Thyroid gland (tissue), 4 donors: ENCODE results near the gene KLHDC7B. TPM values are rescaled to one million over a fixed set of nuclear protein-coding genes. Genes with fewer than 3 reads are reported as not detected.

Source experiments
- DNase-seq, 2 donors: peaks; one replicate each; pipeline ENCODE4 v3.0.0-alpha.2; 2019
- H3K27ac ChIP-seq, 3 donors: fragments of 200-600 bp; sonication (generic); 1 replicate in 2 of 3; 2 replicates in 1 of 3; pipeline ENCODE4 v1.5.1; 2016 to 2019; ENCODE audit warnings: mild to moderate bottlenecking in 1 of 3, moderate library complexity in 1 of 3
- H3K27me3 ChIP-seq: fragments of 200-600 bp; sonication (generic); one replicate; pipeline ENCODE4 v1.5.1; 2019
- H3K36me3 ChIP-seq, 2 donors: fragments of 200-600 bp; sonication (generic); one replicate each; pipeline ENCODE4 v1.5.1; 2016 to 2019
- H3K4me1 ChIP-seq, 2 donors: fragments of 200-600 bp; sonication (generic); one replicate each; pipeline ENCODE4 v1.5.1; 2017 to 2019
- H3K4me3 ChIP-seq, 3 donors: fragments of 200-600 bp; sonication (generic); replicated peaks in 1 of 3; 1 replicate in 2 of 3; 2 replicates in 1 of 3; pipeline ENCODE4 v1.5.1; 2016; ENCODE audit warnings: mild to moderate bottlenecking in 1 of 3
- H3K9me3 ChIP-seq: fragments of 200-600 bp; sonication (generic); one replicate; pipeline ENCODE4 v1.5.1; 2017
- POLR2A ChIP-seq, 2 donors: fragments of 450-650 bp; IDR thresholded peaks; one replicate each; pipeline ENCODE4 v1.6.1; 2017; ENCODE audit warnings: antibody characterized with exemption in 2 of 2, mild to moderate bottlenecking in 2 of 2, moderate library complexity in 1 of 2
- WGBS, 2 donors: methylation state at CpG; one replicate each; pipeline ENCODE4 v1.1.5; 2017; 5-methylcytosine and 5-hydroxymethylcytosine counted together
- intact Hi-C: fragments of 100-400 bp; cut with DNase I; formaldehyde crosslinking; loops from one replicate; pipeline ENCODE4 v1.15.1; 2023
- total RNA-seq, 4 donors: library from RNA; depleted of rRNA; stranded (reverse); fragments of >200 nt; gene quantifications; one replicate each; pipeline ENCODE4 v1.2.3, GENCODE V29; 2016
- TF ChIP-seq, protein P1 (sequence below), 6 experiments: fragments of 200-600 bp in 3 of 6; fragments of 450-650 bp in 3 of 6; sonication (generic) in 3 of 6; IDR thresholded peaks; one replicate each; pipeline ENCODE4 v1.5.1; 2016 to 2019; ENCODE audit warnings: antibody characterized with exemption in 6 of 6, mild to moderate bottlenecking in 2 of 6, inconsistent platforms in 1 of 6, moderate library complexity in 1 of 6

Gene KLHDC7B
- total RNA-seq, 4 donors from 2014 or later, result 0.27 TPM; not detected in 3

DNA sequence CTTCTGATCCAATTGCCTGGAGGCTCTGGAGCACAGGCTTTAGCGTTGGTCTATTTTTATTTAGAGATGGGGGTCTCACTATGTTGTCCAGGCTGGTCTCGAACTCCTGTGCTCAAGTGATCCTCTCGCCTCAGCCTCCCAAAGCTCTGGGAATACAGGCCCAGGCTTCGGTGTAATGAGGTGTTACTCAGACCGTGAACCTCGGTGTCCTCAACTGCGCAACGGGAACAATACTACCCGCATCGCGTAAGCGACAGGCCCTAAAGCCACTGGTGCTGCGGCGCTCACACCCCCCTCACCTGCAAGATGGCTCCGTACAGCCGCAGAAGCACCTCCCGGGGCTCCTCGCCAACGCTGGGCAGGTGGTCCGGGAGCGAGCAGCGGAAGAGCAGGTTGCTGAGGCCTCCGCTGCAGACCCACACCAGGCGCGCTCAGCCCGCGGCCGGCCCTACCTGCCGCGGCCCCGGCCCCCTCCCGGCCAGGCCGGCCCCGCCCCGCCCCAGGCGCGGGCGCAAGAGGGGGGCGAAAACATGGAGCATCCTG lies 36.3 kb downstream of the KLHDC7B start:
- intact Hi-C loops, result loop anchor here (5.0 kb wide), 1 partner anchor 60 kb away; no protein-coding TSS in a partner anchor

DNA sequence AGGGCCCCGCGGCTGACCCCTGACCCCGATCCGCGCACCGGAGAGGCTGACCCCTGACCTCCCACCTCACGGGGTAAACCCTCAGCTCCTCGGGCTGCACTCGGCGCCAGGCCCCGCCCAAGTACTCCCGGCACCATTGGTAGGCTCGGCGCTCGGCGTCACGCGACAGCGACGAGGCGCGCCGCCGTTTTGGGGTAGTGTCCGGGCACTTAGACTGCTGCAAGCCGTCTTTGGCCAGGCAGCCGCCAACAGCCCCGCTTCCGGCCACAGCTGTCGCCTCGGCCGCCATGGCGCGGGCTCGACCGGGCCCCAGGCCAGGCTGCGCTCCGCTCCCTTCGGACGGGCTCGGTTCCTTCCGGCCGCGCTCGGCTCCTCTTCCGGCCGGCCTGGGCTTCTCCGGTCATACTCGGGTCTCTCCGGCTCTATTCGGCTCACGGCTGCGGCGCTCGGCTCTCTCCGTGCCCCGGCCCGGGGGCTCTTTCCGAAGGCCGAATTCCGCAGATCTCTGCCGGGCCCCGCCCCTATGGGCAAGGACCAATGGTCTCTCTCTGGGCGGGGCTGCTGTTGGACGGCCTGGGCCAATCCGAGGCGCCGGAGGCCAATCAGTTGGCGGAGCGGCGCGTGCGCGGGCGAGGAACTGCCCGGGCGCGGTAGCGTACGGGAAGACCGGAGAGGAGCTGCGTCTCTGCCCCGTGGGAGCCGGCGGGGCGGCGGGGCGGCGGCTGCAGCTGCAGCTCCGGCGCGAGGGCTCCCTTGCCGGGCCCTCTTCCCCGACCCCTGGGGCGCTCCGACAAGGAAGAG lies 37.0 kb downstream of the KLHDC7B start, which contains the start of gene CHKB:
TSS of gene CHKB (minus strand) at position 357 of the 801 bp plus-strand sequence. CDS start at position 289, 68 bp downstream.
- no peaks in the 10 kb centered on the region for H3K9me3 ChIP-seq
- H3K27ac ChIP-seq, result peak within 1 kb of the TSS; percentile 95 to 98 (median 96)
- peak; percentile 99 to 100 for DNase-seq
- TF ChIP-seq, protein P1, sequence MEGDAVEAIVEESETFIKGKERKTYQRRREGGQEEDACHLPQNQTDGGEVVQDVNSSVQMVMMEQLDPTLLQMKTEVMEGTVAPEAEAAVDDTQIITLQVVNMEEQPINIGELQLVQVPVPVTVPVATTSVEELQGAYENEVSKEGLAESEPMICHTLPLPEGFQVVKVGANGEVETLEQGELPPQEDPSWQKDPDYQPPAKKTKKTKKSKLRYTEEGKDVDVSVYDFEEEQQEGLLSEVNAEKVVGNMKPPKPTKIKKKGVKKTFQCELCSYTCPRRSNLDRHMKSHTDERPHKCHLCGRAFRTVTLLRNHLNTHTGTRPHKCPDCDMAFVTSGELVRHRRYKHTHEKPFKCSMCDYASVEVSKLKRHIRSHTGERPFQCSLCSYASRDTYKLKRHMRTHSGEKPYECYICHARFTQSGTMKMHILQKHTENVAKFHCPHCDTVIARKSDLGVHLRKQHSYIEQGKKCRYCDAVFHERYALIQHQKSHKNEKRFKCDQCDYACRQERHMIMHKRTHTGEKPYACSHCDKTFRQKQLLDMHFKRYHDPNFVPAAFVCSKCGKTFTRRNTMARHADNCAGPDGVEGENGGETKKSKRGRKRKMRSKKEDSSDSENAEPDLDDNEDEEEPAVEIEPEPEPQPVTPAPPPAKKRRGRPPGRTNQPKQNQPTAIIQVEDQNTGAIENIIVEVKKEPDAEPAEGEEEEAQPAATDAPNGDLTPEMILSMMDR (IDR thresholded peaks at IDR 0.05), result no peak
- peak; percentile 64 to 94 for TF ChIP-seq POLR2A (IDR thresholded peaks at IDR 0.05)
- H3K27me3 ChIP-seq, result no peaks in the 10 kb centered on the region
- intact Hi-C loops, result loop anchor here (5.0 kb wide), 1 partner anchor 60 kb away; no protein-coding TSS in a partner anchor
- H3K4me3 ChIP-seq, result peak within 1 kb of the TSS; percentile 75 to 95 (median 80)
- whole genome bisulfite sequencing, 2 donors, result 0 to 1% methylated on average over 29 to 40 of the region's 96 CpGs
- H3K4me1 ChIP-seq, result peaks cover 13 to 35% of the 10 kb centered on the region in 2 donors
- no peaks in the 10 kb centered on the region for H3K36me3 ChIP-seq

More for the DNA sequence above, 36.3 kb downstream of the KLHDC7B start:
- Histone ChIP-seq H3K4me3 (peak overlapping the region; percentile 75 to 95 (median 80)), H3K36me3 (no peaks in the 10 kb centered on the region), H3K9me3 (no peaks in the 10 kb centered on the region), H3K27ac (peak overlapping the region; percentile 95 to 98 (median 96)), H3K27me3 (no peaks in the 10 kb centered on the region), H3K4me1 (peaks cover 13 to 35% of the 10 kb centered on the region in 2 donors)
- DNase-seq, result no peak
- WGBS, 2 donors, result 20% methylated on average over 8 of the region's 39 CpGs; no CpG with 5 or more reads in 1 of the 2 donors
- TF ChIP-seq POLR2A (IDR thresholded peaks at IDR 0.05), result no peak

DNA sequence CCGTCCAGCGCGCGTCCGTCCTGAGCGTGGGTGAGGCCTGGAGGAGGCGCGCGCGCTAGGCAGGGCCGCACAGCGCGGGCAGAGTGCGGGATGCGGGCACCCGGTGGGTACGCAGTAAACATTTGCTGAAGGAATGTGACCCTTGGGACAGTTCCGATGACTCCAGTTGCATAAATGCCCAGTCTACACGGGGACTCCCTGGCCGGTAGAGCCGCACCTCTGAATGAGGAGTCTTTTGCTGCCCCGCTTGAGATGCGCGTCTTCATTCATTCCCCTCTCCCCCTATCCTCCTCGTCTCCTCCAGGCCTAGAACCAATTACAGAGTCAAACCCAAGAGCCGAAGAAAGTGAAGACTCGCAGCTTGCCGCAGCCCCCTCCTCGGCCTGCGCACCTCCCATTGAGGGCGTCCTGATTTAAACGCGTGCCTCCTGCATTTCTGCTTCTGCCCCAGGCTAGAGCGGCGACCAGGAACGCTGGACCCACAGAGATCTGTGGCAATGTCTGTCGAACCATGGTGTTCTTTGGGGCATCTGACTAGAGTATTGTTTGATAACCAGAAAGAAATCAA lies 37.7 kb downstream of the KLHDC7B start:
- Histone ChIP-seq H3K36me3 (no peaks in the 10 kb centered on the region), H3K4me1 (peaks cover 12 to 31% of the 10 kb centered on the region in 2 donors), H3K4me3 (peak overlapping the region; percentile 51 to 83 (median 80)), H3K9me3 (no peaks in the 10 kb centered on the region), H3K27me3 (no peaks in the 10 kb centered on the region), H3K27ac (peak overlapping the region in 2 of 3 donors; percentile 95 to 96)
- WGBS, 2 donors, result 16 to 23% methylated on average over 18 of the region's 37 CpGs
- no peak for DNase-seq
- intact Hi-C loops, result loop anchor here (5.0 kb wide), 1 partner anchor 61 kb away; no protein-coding TSS in a partner anchor
- TF ChIP-seq, protein P1 (IDR thresholded peaks at IDR 0.05), result no peak
- TF ChIP-seq POLR2A (IDR thresholded peaks at IDR 0.05), result no peak

DNA sequence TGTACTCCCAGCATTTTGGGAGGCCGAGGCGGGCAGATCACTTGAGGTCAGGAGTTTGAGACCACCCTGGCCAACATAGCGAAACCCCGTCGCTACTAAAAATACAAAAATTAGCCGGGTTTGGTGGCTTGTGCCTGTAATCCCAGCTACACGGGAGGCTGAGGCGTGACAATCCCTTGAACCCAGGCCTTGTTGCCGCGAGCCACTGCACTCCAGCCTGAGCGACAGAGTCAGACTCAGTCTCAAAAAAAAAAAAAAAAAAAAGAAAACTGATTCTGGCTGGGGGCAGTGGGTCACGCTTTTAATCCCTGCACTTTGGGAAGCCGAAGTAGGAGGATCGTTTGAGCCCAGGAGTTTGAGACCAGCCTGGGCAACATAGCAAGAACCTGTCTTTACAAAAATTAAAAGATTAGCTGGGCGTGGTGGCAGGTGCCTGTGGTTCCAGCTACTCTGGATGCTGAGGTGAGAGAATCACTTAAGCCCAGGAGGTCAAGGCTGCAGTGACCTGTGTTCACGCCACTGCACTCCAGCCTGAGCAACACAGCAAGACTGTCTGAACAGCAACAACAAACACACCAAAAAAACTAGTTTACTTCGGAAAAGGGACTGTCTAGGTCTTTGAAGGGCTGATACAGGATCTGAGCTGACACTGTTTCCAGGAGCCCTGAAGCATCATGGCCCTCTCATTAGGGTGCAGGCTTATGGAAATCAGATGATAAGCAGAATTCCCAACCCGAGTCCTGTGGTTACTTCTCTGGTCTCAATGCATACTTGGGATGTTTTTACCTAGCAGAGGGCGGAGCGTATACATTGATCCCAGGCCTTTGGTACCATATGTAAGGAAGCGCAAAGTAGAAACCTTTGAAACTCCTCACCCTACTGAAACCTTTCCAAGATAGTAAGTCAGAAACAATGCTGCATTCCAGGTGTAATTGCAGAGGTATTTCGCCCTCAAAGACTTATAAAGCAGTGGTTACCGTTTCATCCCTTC lies 38.7 kb downstream of the KLHDC7B start:
- no peak overlapping the region for H3K4me3 ChIP-seq
- TF ChIP-seq POLR2A (IDR thresholded peaks at IDR 0.05), result no peak
- TF ChIP-seq, protein P1 (IDR thresholded peaks at IDR 0.05), result no peak
- H3K27ac ChIP-seq, result no peak overlapping the region
- H3K4me1 ChIP-seq, result peaks cover 11 to 21% of the 10 kb centered on the region in 2 donors
- H3K27me3 ChIP-seq, result no peaks in the 10 kb centered on the region
- 94 to 97% methylated on average over 23 of the region's 23 CpGs for WGBS, 2 donors
- H3K9me3 ChIP-seq, result no peaks in the 10 kb centered on the region
- DNase-seq, result no peak
- intact Hi-C loops, result loop anchor here (5.0 kb wide), 1 partner anchor 62 kb away; no protein-coding TSS in a partner anchor
- no peaks in the 10 kb centered on the region for H3K36me3 ChIP-seq
